ENCODE data around the gene TAF4B. TPM values are rescaled to one million over a fixed set of nuclear protein-coding genes. Genes with fewer than 3 reads are reported as not detected.

TAF4B gene
- total RNA-seq, 1 experiment from 2014 or later = 15.2 TPM

- Mint-ChIP-seq H3K9me3 (no peaks in the 10 kb centered on the region), H3K27me3 (ENCODE audit: low read depth) (no peaks in the 10 kb centered on the region), H3K36me3 (no peaks in the 10 kb centered on the region), H3K4me1 (peaks cover 4% of the 10 kb centered on the region; the same call in 1 of the 2 replicates), H3K4me3 (no peak overlapping the region), H3K27ac (peak overlapping the region; percentile 3; the same call in 1 of the 2 replicates)
- TF ChIP-seq ZNF423 (CRISPR knock-in tag; IDR thresholded peaks at IDR 0.05) (no peak), ZNF317 (CRISPR knock-in tag; IDR thresholded peaks at IDR 0.05; ENCODE audit: borderline replicate concordance, low read depth) (no peak), ELF4 (CRISPR knock-in tag; IDR thresholded peaks at IDR 0.05; ENCODE audit: low read depth) (no peak), FOXP1 (CRISPR knock-in tag; IDR thresholded peaks at IDR 0.05; ENCODE audit: borderline replicate concordance) (no peak), TEAD1 (CRISPR knock-in tag; IDR thresholded peaks at IDR 0.05) (no peak), AFF4 (CRISPR knock-in tag; IDR thresholded peaks at IDR 0.05; ENCODE audit: borderline replicate concordance) (no peak), JUN (CRISPR knock-in tag; IDR thresholded peaks at IDR 0.05) (no peak), ZNF219 (CRISPR knock-in tag; IDR thresholded peaks at IDR 0.05; ENCODE audit: borderline replicate concordance) (no peak)
- TF ChIP-seq, protein P1, sequence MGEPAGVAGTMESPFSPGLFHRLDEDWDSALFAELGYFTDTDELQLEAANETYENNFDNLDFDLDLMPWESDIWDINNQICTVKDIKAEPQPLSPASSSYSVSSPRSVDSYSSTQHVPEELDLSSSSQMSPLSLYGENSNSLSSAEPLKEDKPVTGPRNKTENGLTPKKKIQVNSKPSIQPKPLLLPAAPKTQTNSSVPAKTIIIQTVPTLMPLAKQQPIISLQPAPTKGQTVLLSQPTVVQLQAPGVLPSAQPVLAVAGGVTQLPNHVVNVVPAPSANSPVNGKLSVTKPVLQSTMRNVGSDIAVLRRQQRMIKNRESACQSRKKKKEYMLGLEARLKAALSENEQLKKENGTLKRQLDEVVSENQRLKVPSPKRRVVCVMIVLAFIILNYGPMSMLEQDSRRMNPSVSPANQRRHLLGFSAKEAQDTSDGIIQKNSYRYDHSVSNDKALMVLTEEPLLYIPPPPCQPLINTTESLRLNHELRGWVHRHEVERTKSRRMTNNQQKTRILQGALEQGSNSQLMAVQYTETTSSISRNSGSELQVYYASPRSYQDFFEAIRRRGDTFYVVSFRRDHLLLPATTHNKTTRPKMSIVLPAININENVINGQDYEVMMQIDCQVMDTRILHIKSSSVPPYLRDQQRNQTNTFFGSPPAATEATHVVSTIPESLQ (CRISPR knock-in tag; IDR thresholded peaks at IDR 0.05) = no peak
- TF ChIP-seq, protein P2, sequence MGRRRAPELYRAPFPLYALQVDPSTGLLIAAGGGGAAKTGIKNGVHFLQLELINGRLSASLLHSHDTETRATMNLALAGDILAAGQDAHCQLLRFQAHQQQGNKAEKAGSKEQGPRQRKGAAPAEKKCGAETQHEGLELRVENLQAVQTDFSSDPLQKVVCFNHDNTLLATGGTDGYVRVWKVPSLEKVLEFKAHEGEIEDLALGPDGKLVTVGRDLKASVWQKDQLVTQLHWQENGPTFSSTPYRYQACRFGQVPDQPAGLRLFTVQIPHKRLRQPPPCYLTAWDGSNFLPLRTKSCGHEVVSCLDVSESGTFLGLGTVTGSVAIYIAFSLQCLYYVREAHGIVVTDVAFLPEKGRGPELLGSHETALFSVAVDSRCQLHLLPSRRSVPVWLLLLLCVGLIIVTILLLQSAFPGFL (CRISPR knock-in tag; IDR thresholded peaks at IDR 0.05; ENCODE audit: borderline replicate concordance) = no peak
- TF ChIP-seq, protein P3, sequence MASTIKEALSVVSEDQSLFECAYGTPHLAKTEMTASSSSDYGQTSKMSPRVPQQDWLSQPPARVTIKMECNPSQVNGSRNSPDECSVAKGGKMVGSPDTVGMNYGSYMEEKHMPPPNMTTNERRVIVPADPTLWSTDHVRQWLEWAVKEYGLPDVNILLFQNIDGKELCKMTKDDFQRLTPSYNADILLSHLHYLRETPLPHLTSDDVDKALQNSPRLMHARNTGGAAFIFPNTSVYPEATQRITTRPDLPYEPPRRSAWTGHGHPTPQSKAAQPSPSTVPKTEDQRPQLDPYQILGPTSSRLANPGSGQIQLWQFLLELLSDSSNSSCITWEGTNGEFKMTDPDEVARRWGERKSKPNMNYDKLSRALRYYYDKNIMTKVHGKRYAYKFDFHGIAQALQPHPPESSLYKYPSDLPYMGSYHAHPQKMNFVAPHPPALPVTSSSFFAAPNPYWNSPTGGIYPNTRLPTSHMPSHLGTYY (CRISPR knock-in tag; IDR thresholded peaks at IDR 0.05) = no peak
- TF ChIP-seq, protein P4, sequence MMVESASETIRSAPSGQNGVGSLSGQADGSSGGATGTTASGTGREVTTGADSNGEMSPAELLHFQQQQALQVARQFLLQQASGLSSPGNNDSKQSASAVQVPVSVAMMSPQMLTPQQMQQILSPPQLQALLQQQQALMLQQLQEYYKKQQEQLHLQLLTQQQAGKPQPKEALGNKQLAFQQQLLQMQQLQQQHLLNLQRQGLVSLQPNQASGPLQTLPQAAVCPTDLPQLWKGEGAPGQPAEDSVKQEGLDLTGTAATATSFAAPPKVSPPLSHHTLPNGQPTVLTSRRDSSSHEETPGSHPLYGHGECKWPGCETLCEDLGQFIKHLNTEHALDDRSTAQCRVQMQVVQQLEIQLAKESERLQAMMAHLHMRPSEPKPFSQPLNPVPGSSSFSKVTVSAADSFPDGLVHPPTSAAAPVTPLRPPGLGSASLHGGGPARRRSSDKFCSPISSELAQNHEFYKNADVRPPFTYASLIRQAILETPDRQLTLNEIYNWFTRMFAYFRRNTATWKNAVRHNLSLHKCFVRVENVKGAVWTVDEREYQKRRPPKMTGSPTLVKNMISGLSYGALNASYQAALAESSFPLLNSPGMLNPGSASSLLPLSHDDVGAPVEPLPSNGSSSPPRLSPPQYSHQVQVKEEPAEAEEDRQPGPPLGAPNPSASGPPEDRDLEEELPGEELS (CRISPR knock-in tag; IDR thresholded peaks at IDR 0.05) = no peak
- DNase-seq (ENCODE audit: low spot score) (no peak), ATAC-seq (no peak)
- CTCF ChIA-PET = no interaction called here
- POLR2A ChIA-PET = interaction anchor here (0.6 kb wide), 1 partner anchor 268 kb away, joined by 3 read pairs; no protein-coding TSS in a partner anchor
Observed at GRCh38 chr18:26215247-26215970, 10.8 kb upstream of the TAF4B start.

Data from WTC11 (cell line).